GM12892 (cell line): ENCODE data around the gene IBA57.
"Not testable (repeated sequence)": the region's sequence is repeated elsewhere in the genome, so short reads cannot be mapped to it uniquely, and the experiment has no call there.

Experiments used
- DNase-seq: peaks from one replicate; pipeline ENCODE4 v3.0.0; 2011; ENCODE audit not compliant: insufficient read length
- FAIRE-seq: peaks from 2 replicates; lab custom pipeline; 2011; peaks lifted over from hg19 to GRCh38; lab: Jason Lieb, UNC
- POLR2A ChIP-seq: IDR thresholded peaks from 2 replicates; pipeline ENCODE4 v1.6.1; 2011; ENCODE audit warnings: low read depth, low read length, control low read depth
- POLR2AphosphoS5 ChIP-seq: IDR thresholded peaks from 2 replicates; pipeline ENCODE4 v1.6.1; 2011; ENCODE audit warnings: low read depth, low read length, control low read depth
- TAF1 ChIP-seq: IDR thresholded peaks from 2 replicates; pipeline ENCODE4 v1.6.1; 2011; ENCODE audit warnings: low read depth, mild to moderate bottlenecking, control low read depth, low read length, borderline replicate concordance

IBA57 gene

GRCh38 chr1:228226141-228226874, 60.7 kb downstream of the IBA57 start:
- DNase-seq (no peak), FAIRE-seq (no peak)
- no peak for TF ChIP-seq TAF1
- TF ChIP-seq POLR2AphosphoS5: no peak
- no peak for TF ChIP-seq POLR2A

- no peak for DNase-seq
- no peak for FAIRE-seq
- TF ChIP-seq POLR2A: no peak
- TF ChIP-seq POLR2AphosphoS5: no peak
- TF ChIP-seq TAF1: no peak
These were observed 61.6 kb downstream of the IBA57 start for GRCh38 chr1:228226956-228227791.

GRCh38 chr1:228228147-228228546, 62.5 kb downstream of the IBA57 start:
- FAIRE-seq, DNase-seq: not testable (repeated sequence)

- FAIRE-seq (no peak), DNase-seq (no peak)
These were observed 63.0 kb downstream of the IBA57 start for GRCh38 chr1:228228601-228229074.

GRCh38 chr1:228231189-228231588, 65.6 kb downstream of the IBA57 start:
- FAIRE-seq: no peak
- no peak for TF ChIP-seq POLR2AphosphoS5
- TF ChIP-seq TAF1: no peak
- TF ChIP-seq POLR2A: no peak
- no peak for DNase-seq

More at GRCh38 chr1:228228601-228229074, 63.0 kb downstream of the IBA57 start:
- TF ChIP-seq TAF1 (no peak), POLR2AphosphoS5 (no peak), POLR2A (no peak)
